HCT116 (cell line): ENCODE results near the gene LCLAT1. TPM values are rescaled to one million over a fixed set of nuclear protein-coding genes. Genes with fewer than 3 reads are reported as not detected.

Source experiments
- ATAC-seq: fragments of 200-7000 bp; cut with Tn5 transposase; 2 replicates; pipeline ENCODE4 v1.9.1; 2020; ENCODE audit warnings: mild to moderate bottlenecking, moderate library complexity
- BruUV-seq: library from RNA; stranded (reverse); fragments of 400-500 nt; replicated peaks from 2 replicates; lab custom pipeline; 2021; lab: Mats Ljungman, UMichigan
- CTCF ChIA-PET: fragments of 300-600 bp; sonication (Branson Sonifier 250); formaldehyde crosslinking; loops from one replicate; lab custom pipeline; 2021; ENCODE audit warnings: antibody characterized with exemption; lab: Charles Lee
- POLR2A ChIA-PET: fragments of 300-600, 350-600 bp; sonication (Branson Sonifier 250); formaldehyde crosslinking; loops from one replicate; lab custom pipeline; 2021; ENCODE audit warnings: antibody characterized with exemption; lab: Charles Lee
- RAD21 ChIA-PET, 2 experiments: fragments of 300-600 bp; sonication (Branson Sonifier 250); formaldehyde crosslinking; loops; one replicate each; lab custom pipeline; 2023; ENCODE audit warnings: low total read pairs in 2 of 2; ENCODE audit not compliant: uncharacterized antibody in 2 of 2, unreplicated experiment in 2 of 2, low non-redundant PET in 1 of 2; lab: Charles Lee
- DNase-seq: peaks from one replicate; pipeline ENCODE4 v3.0.0-alpha.2; 2010; ENCODE audit warnings: low read depth, low spot score
- H2AFZ ChIP-seq: fragments of 200-600 bp; shearing (Covaris generic), sonication (generic); 2 replicates; pipeline ENCODE4 v1.6.1; 2017; ENCODE audit warnings: low read depth, mixed run types, mixed read lengths, antibody characterized with exemption, low read length; ENCODE audit not compliant: poor library complexity, severe bottlenecking
- H3K27ac ChIP-seq: 2 replicates; pipeline ENCODE4 v1.5.1; 2012; ENCODE audit warnings: low read depth, low read length
- H3K27me3 ChIP-seq: fragments of 200-600 bp; sonication (generic); 2 replicates; pipeline ENCODE4 v1.6.1; 2016; ENCODE audit warnings: mixed run types, low read length, mixed read lengths; ENCODE audit not compliant: insufficient read depth
- H3K36me3 ChIP-seq, 2 experiments: fragments of 200-500 bp in 1 of 2; fragments of 200-600 bp in 1 of 2; sonication (Bioruptor generic) in 1 of 2; sonication (generic) in 1 of 2; 2 replicates each; pipeline versions ENCODE4 v1.5.1 to v1.6.1; 2014 to 2016; ENCODE audit warnings: low read length in 2 of 2, inconsistent platforms in 1 of 2, mixed read lengths in 1 of 2, mixed run types in 1 of 2; ENCODE audit not compliant: insufficient read depth in 2 of 2, control insufficient read depth in 1 of 2
- H3K4me1 ChIP-seq, 2 experiments: fragments of 200-600 bp in 1 of 2; sonication (generic) in 1 of 2; 2 replicates each; pipeline versions ENCODE4 v1.5.1 to v1.6.1; 2012 to 2017; ENCODE audit warnings: low read length in 2 of 2, inconsistent platforms in 1 of 2, mild to moderate bottlenecking in 1 of 2, mixed read lengths in 1 of 2, mixed run types in 1 of 2, moderate library complexity in 1 of 2; ENCODE audit not compliant: insufficient read depth in 2 of 2, control insufficient read depth in 1 of 2
- H3K4me2 ChIP-seq: fragments of 200-600 bp; sonication (generic); 2 replicates; pipeline ENCODE4 v1.6.1; 2017; ENCODE audit warnings: mixed run types, low read length, mixed read lengths
- H3K4me3 ChIP-seq, 2 experiments: fragments of 200-600 bp in 1 of 2; sonication (generic) in 1 of 2; replicated peaks in 1 of 2; 2 replicates each; pipeline ENCODE4 v1.5.1; 2011 to 2016; ENCODE audit warnings: low read length in 2 of 2, control low read depth in 1 of 2, low read depth in 1 of 2, mild to moderate bottlenecking in 1 of 2, mixed read lengths in 1 of 2, mixed run types in 1 of 2
- H3K79me2 ChIP-seq: fragments of 200-600 bp; sonication (generic); 2 replicates; pipeline ENCODE4 v1.6.1; 2017; ENCODE audit warnings: mild to moderate bottlenecking, mixed run types, low read length, moderate library complexity, mixed read lengths; ENCODE audit not compliant: insufficient read depth
- H3K9ac ChIP-seq: fragments of 200-600 bp; sonication (generic); 2 replicates; pipeline ENCODE4 v1.6.1; 2016; ENCODE audit warnings: low read length, mixed read lengths
- H3K9me2 ChIP-seq: fragments of 200-600 bp; sonication (generic), shearing (Covaris generic); 2 replicates; pipeline ENCODE4 v1.6.1; 2017; ENCODE audit warnings: mixed run types, mild to moderate bottlenecking, moderate library complexity; ENCODE audit not compliant: insufficient read depth
- H3K9me3 ChIP-seq, 2 experiments: fragments of 200-500 bp in 1 of 2; fragments of 200-600 bp in 1 of 2; sonication (Bioruptor generic) in 1 of 2; sonication (generic) in 1 of 2; 2 replicates each; pipeline ENCODE4 v1.6.1; 2014 to 2017; ENCODE audit warnings: low read length in 2 of 2, mixed read lengths in 2 of 2, inconsistent platforms in 1 of 2, low read depth in 1 of 2, mild to moderate bottlenecking in 1 of 2, mixed run types in 1 of 2, moderate library complexity in 1 of 2; ENCODE audit not compliant: control insufficient read depth in 1 of 2, insufficient read depth in 1 of 2
- H4K20me1 ChIP-seq: fragments of 200-600 bp; sonication (generic), shearing (Covaris generic); 2 replicates; pipeline ENCODE4 v1.6.1; 2017; ENCODE audit warnings: mixed run types, mild to moderate bottlenecking, moderate library complexity; ENCODE audit not compliant: insufficient read depth
- CBX3 ChIP-seq: IDR thresholded peaks from 2 replicates; pipeline ENCODE4 v1.6.1; 2012; ENCODE audit warnings: low read depth
- CEBPB ChIP-seq: IDR thresholded peaks from 2 replicates; pipeline ENCODE4 v1.6.1; 2012; ENCODE audit warnings: low read depth
- EGR1 ChIP-seq: IDR thresholded peaks from 2 replicates; pipeline ENCODE4 v1.6.1; 2012; ENCODE audit warnings: low read depth
- EZH2 ChIP-seq: fragments of 200-600 bp; sonication (generic); IDR thresholded peaks from 2 replicates; pipeline ENCODE4 v1.6.1; 2017; ENCODE audit warnings: antibody characterized with exemption, mixed run types
- REST ChIP-seq: IDR thresholded peaks from 2 replicates; pipeline ENCODE4 v1.6.1; 2012; ENCODE audit warnings: low read depth
- intact Hi-C: fragments of 100-400 bp; cut with micrococcal nuclease; formaldehyde crosslinking; loops from 2 replicates; pipeline ENCODE4 v1.10.0; 2022
- total RNA-seq: library from RNA; stranded (reverse); gene quantifications from one replicate; pipeline ENCODE4 v1.2.1, GENCODE V29; 2021; ENCODE audit not compliant: unreplicated experiment

LCLAT1 gene
- total RNA-seq, 1 experiment from 2014 or later: 36.2 TPM

GRCh38 chr2:30680121-30680520, 233.1 kb downstream of the LCLAT1 start:
- ChIA-PET CTCF (no interaction called here), RAD21 (no interaction called here), POLR2A (no interaction called here)
- DNase-seq (no peak), ATAC-seq (no peak)
- no peaks in the 10 kb centered on the region for H3K9me3 ChIP-seq
- H3K9me2 ChIP-seq: no peaks in the 10 kb centered on the region
- no peak overlapping the region for H3K9ac ChIP-seq
- no peak for TF ChIP-seq EZH2
- TF ChIP-seq EGR1: no peak
- no peaks in the 10 kb centered on the region for H3K27me3 ChIP-seq
- H3K36me3 ChIP-seq: no peaks in the 10 kb centered on the region
- no peaks in the 10 kb centered on the region for H3K79me2 ChIP-seq
- no peak overlapping the region for H3K4me2 ChIP-seq
- H3K27ac ChIP-seq: no peak overlapping the region
- H3K4me1 ChIP-seq: no peaks in the 10 kb centered on the region
- no peak overlapping the region for H3K4me3 ChIP-seq
- intact Hi-C loops: no loop called here
- BruUV-seq: no TSS peak
- no peaks in the 10 kb centered on the region for H4K20me1 ChIP-seq
- no peak overlapping the region for H2AFZ ChIP-seq

- no peak overlapping the region for H3K9ac ChIP-seq
- POLR2A ChIA-PET: no interaction called here
- no peaks in the 10 kb centered on the region for H3K36me3 ChIP-seq
- H3K9me2 ChIP-seq: no peaks in the 10 kb centered on the region
- intact Hi-C loops: no loop called here
- RAD21 ChIA-PET: no interaction called here
- H2AFZ ChIP-seq: no peak overlapping the region
- H4K20me1 ChIP-seq: no peaks in the 10 kb centered on the region
- ATAC-seq (no peak), DNase-seq (no peak)
- TF ChIP-seq REST: no peak
- TF ChIP-seq CBX3: no peak
- TF ChIP-seq CEBPB: no peak
- no TSS peak for BruUV-seq
- no peaks in the 10 kb centered on the region for H3K27me3 ChIP-seq
- no peaks in the 10 kb centered on the region for H3K9me3 ChIP-seq
- no peaks in the 10 kb centered on the region for H3K79me2 ChIP-seq
- CTCF ChIA-PET: no interaction called here
- H3K4me1 ChIP-seq: no peaks in the 10 kb centered on the region
- no peak overlapping the region for H3K4me3 ChIP-seq
- H3K4me2 ChIP-seq: no peak overlapping the region
- H3K27ac ChIP-seq: no peak overlapping the region
These were observed 234.0 kb downstream of the LCLAT1 start for GRCh38 chr2:30681022-30681421.
